GM20431 (cell line): ENCODE measurements around the gene GATAD2B.
"Not testable (repeated sequence)": the region's sequence is repeated elsewhere in the genome, so short reads cannot be mapped to it uniquely, and the experiment has no call there.

Source experiments
- in situ Hi-C: fragments of 300-500 bp; cut with MseI, MboI; formaldehyde crosslinking; loops from one replicate; pipeline ENCODE4 v1.15.0; 2020; ENCODE audit warnings: low sequenced_read_pairs; ENCODE audit not compliant: unreplicated experiment

Gene GATAD2B

DNA sequence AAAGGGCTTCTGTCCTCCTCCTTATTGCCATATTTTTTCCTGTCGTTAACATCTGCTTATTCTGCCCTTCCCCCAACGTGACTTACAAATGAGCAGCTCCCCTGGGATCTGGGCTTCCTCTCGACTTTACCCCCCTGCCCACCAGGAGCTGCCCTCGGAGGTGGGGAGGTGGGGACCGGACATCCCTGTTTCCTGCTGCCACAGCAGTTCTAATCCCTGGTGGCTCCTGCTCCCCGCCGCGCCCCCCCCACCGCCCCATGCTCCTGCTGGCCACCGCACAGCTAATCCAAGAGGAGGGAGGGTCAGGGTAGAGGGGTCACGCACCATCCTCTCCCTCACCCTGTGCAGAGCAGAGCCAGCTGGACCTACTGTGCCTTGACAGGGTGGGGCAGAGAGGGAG is 152.0 kb downstream of the GATAD2B start:
- in situ Hi-C loops: no loop called here

DNA sequence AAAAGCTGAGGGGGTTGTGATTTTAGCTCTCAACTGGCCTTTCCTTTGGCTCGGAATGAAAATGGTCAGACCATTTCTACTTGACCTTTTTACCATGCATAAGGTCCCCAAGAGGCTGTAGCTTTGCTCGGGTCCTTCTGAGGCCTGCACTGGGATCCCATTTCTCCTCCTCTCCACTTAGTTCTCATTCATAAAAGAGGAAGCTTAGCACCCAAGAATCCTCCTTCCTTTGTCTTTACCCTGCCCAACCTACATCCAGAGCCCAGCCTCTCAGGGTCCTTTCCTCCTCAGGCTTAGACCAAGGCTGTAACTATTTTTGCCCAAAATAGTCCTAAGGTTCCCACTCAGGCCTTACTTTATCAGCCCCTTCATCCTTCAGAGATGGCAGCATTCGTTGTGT is 153.6 kb downstream of the GATAD2B start:
- in situ Hi-C loops: no loop called here

DNA sequence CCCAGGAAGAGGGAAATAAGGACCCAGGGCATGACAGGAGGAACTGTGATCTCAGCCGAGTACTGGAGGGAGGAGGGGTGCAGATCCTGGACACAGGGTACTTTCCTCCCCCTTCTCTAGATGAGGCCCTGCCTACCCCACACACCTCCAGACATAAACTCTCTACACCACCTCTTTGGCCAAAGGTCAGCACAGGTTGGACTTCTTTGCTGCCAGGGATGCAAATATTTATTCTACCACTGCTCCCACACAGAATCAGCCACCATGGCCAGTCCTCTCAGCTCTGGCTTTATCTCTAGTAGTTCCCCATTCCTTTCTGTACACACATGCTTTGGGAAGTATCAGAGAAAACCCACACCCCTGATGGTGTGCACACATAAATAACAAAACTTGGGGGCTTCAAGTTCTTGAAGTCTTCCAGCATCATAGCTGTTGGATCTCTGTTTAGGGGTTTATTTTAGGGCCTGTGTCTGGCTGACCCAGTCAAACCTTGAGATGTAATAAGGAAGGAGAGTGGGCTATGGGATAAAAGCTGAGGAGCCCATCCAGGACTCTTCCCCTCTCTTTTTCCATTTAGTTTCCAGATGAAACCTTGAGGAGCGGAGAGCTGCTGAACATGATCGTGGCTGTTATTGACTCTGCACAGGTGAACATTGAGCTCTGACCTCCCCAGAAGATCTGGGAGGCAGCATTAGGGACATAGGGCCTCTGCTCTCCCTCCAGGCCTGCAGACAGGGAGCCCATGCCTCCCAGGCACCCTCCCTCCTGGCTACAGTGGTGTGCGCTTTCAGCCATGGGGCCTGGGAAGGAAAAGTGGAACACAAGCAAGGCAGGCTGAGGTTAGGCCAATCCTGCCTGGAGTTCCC is 154.2 kb downstream of the GATAD2B start:
- in situ Hi-C loops: no loop called here

DNA sequence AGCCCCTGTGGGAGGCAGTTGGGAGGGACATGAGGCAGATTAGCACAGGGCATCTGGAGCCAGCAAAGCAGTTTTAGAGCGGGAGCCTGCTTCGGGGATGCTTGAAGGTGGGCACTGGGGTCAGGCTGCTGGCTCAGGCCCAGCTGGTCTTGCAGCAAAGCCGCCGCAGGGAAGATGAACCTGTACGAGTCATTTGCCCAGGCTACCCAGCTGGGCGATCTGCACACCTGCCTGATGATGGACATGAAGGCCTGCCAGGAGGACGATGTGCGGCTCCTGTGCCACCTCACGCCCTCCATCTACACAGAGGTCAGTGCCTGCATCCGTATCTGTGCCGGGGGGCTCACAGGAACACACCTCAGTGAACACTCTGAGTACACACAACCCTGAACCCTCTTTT is 155.3 kb downstream of the GATAD2B start:
- in situ Hi-C loops: no loop called here

DNA sequence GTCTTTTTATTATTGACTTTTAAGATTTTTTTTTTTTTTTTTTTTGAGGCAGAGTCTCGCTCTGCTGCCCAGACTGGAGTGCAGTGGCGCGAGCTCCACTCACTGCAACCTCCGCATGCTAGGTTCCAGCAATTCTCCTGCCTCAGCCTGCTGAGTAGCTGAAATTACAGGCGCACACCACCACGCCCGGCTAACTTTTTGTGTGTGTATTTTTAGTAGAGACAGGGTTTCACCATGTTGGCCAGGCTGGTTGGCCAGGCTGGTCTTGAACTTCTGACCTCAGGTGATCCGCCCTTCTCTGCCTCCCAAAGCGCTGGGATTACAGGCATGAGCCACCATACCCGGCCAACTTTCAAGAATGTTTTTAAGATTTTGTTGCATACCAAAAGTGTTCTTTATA is 156.1 kb downstream of the GATAD2B start:
- in situ Hi-C loops: not testable (repeated sequence)

DNA sequence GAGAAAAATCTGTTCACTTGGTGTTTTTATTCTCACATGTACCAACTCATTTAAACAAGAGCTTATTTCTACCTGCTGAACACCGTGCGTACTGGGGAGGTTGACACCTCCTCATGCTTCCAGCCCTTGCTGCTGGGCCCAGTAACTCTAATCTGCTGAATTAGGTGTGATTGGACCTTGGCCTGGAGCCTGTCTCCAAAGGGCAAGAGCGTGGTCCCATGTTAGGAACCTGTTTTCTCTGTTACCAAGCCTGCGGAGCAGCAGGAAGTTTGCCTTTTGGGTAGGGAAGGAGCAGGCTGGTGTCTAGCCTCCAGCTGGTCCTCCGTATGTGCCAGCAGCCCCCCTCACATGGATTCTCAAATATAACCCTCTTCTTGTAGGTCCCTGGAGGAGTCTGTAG is 158.5 kb downstream of the GATAD2B start:
- in situ Hi-C loops: no loop called here

DNA sequence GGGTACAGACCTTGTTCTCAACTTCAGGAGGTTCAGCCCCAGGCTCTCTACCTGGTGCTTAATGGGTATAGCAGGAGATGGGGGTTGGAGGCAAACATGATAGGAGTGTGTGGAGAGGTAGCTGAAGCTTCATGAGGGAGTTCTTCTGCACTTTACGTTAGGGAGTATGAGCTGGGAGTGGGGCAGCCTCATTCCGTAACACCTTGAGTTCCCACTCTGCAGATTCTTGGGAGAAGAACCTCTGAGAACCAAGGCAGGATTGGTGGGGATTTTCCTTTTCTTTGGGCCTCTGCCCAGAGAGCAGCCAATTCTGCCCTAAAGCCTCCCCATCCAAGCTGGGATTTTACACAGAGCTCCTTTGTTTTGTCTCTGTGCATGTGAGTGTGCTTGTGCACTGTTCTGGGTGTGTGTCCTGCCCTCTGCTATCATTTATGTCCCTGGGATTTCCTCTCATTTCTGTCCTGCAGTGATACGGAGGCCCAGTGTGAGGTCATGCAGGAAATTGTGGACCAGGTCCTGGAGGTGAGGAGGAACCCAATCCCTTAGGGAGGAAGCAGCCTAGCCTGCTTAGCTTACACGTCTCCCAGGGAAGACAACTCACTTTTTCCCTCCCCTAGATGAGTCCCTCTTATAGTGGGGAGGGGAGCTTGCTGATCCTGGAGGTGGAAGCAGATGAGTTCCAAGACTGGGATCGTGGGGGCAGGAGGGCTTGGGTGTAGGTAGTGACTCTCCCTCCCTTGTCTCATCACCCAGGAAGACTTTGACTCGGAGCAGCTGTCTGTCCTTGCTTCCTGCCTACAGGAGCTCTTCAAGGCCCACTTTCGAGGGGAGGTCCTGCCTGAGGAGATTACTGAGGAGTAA is 159.2 kb downstream of the GATAD2B start:
- in situ Hi-C loops: no loop called here

DNA sequence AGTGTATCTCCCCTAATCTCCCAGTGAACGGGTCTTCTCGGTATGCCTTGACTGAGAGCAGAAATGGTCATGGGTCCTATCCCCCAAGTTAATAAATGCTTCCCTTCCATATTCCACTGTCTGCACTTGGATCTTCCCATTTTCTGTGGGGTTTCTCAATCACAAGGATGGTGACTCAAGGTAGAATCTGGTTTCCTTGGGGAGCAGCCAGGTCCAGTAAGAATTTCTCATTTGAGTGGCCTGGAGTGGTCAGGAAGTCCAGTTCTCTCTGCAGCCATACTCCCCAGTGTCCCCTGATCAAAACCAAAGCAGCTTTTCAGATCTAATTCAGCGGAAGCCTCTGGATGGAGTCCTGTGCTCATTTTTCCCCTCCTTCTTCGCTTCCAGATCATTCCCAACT is 162.3 kb downstream of the GATAD2B start:
- in situ Hi-C loops: no loop called here
